C4-2B (cell line): ENCODE measurements around the gene LHFPL6.

ENCODE experiments used
- CTCF ChIP-seq: fragments of 450-650 bp; conservative IDR thresholded peaks from 2 replicates; pipeline ENCODE4 v1.5.1; 2017; ENCODE audit warnings: mild to moderate bottlenecking
- ZFX ChIP-seq: fragments of 450-650 bp; IDR thresholded peaks from 2 replicates; pipeline ENCODE4 v1.6.1; 2017

GRCh38 chr13:39370554-39370953 lies 232.4 kb downstream of the LHFPL6 start:
- TF ChIP-seq CTCF = no peak
- TF ChIP-seq ZFX = no peak
